T-helper 1 cell (primary cell): ENCODE measurements around the gene GNPTAB.
"Not testable (repeated sequence)": the region's sequence is repeated elsewhere in the genome, so short reads cannot be mapped to it uniquely, and the experiment has no call there.

Experiments
- DNase-seq, 5 donors: peaks; one replicate each; pipeline ENCODE4 v3.0.0-alpha.2; 2012 to 2020
- total RNA-seq, 4 donors: gene quantifications; one replicate each; lab custom pipeline; 2026; lab: John Stamatoyannopoulos, UW

GNPTAB gene
- total RNA-seq: 74.7 to 97.0 (median 78.4) reads per million in 4 donors

GRCh38 chr12:101830367-101831325 lies at the start of gene GNPTAB:
Gene GNPTAB (minus strand): TSS chr12:101830959. CDS start chr12:101830675, 284 bp downstream.
- DNase-seq: peak; percentile 91 to 97 (median 94)

- DNase-seq: no peak
These were observed 47.6 kb upstream of the GNPTAB start for GRCh38 chr12:101878243-101878821.

GRCh38 chr12:101877806-101878242 lies 47.1 kb upstream of the GNPTAB start:
- DNase-seq: peak in 1 of 5 donors; percentile 7

GRCh38 chr12:101876861-101877805 lies 46.4 kb upstream of the GNPTAB start, which contains the start of gene DRAM1:
Gene DRAM1 (plus strand): TSS chr12:101877580. CDS start chr12:101877790, 210 bp downstream.
- peak; percentile 35 to 83 (median 56) for DNase-seq

- no peak for DNase-seq
These were observed 45.6 kb upstream of the GNPTAB start for GRCh38 chr12:101876322-101876860.

- no peak for DNase-seq
These were observed 44.4 kb upstream of the GNPTAB start for GRCh38 chr12:101875162-101875561.

GRCh38 chr12:101870925-101871324 lies 40.2 kb upstream of the GNPTAB start:
- DNase-seq: no peak

GRCh38 chr12:101867619-101868018 lies 36.9 kb upstream of the GNPTAB start:
- DNase-seq: not testable (repeated sequence)

- no peak for DNase-seq
These were observed 36.0 kb upstream of the GNPTAB start for GRCh38 chr12:101866615-101867373.

GRCh38 chr12:101863981-101864380 lies 33.2 kb upstream of the GNPTAB start:
- no peak for DNase-seq

- no peak for DNase-seq
These were observed 31.5 kb upstream of the GNPTAB start for GRCh38 chr12:101862245-101862644.

- not testable (repeated sequence) for DNase-seq
These were observed 30.9 kb upstream of the GNPTAB start for GRCh38 chr12:101861688-101862087.

GRCh38 chr12:101859664-101860607 lies 29.2 kb upstream of the GNPTAB start:
- DNase-seq: no peak

GRCh38 chr12:101858361-101858760 lies 27.6 kb upstream of the GNPTAB start:
- no peak for DNase-seq

GRCh38 chr12:101857043-101857558 lies 26.3 kb upstream of the GNPTAB start:
- no peak for DNase-seq

- not testable (repeated sequence) for DNase-seq
These were observed 25.9 kb upstream of the GNPTAB start for GRCh38 chr12:101856614-101857013.

GRCh38 chr12:101855976-101856375 lies 25.2 kb upstream of the GNPTAB start:
- no peak for DNase-seq

- DNase-seq: no peak
These were observed 24.7 kb upstream of the GNPTAB start for GRCh38 chr12:101855364-101855884.

GRCh38 chr12:101854747-101855146 lies 24.0 kb upstream of the GNPTAB start:
- no peak for DNase-seq

GRCh38 chr12:101852998-101853397 lies 22.2 kb upstream of the GNPTAB start:
- no peak for DNase-seq
